NT2/D1 (cell line): Measurements from ENCODE around the gene NCL.

ENCODE experiments used
- SUZ12 ChIP-seq: IDR thresholded peaks from 2 replicates; pipeline ENCODE4 v1.6.1; 2011; ENCODE audit not compliant: insufficient read length, insufficient read depth; ENCODE audit errors: extremely low read depth
- YY1 ChIP-seq: IDR thresholded peaks from 2 replicates; pipeline ENCODE4 v1.6.1; 2011; ENCODE audit not compliant: insufficient read length, insufficient read depth
- ZNF274 ChIP-seq: IDR thresholded peaks from 2 replicates; pipeline ENCODE4 v1.6.1; 2011; ENCODE audit warnings: mild to moderate bottlenecking, low read depth, low read length

DNA sequence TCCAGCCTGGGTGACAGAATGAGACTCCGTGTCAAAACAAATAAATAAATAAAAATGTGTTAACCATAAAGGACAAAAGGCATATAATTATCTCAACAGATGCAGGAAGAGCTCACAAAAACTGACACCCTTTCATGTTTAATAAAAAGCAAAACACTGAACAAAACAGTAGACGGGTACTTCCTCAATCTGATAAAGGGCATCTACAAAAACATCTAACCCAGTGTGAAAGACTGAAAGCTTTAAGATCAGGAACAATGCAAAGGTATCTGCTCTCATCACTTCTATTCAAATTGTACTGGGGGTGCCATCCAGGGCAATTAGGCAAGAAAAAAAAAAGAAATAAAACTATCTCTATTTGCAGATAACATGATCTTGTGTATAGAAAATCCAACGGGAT is 11.7 kb upstream of the NCL start:
- TF ChIP-seq SUZ12 = no peak
- no peak for TF ChIP-seq ZNF274
- TF ChIP-seq YY1 = no peak
